ENCODE results near the gene PTRHD1. TPM values are rescaled to one million over a fixed set of nuclear protein-coding genes. Genes with fewer than 3 reads are reported as not detected.

The PTRHD1 gene
- total and polyA plus RNA-seq, 2 donors (not counting 1 experiment from before 2014, with no cell fraction given), result 26.3 to 29.9 TPM

- Histone ChIP-seq H3K4me2 (ENCODE audit: extremely low read depth, insufficient read depth, low read length) (no peak overlapping the region), H4K20me1 (ENCODE audit: control insufficient read depth, extremely low read depth, insufficient read depth, low read length) (no peaks in the 10 kb centered on the region), H3K4me1 (ENCODE audit: control insufficient read depth, extremely low read depth, insufficient read depth, low read length) (no peaks in the 10 kb centered on the region), H3K9ac (ENCODE audit: insufficient read depth, low read length) (no peak overlapping the region), H3K36me3 (ENCODE audit: control insufficient read depth, insufficient read depth, low read length) (no peaks in the 10 kb centered on the region), H3K9me3 (ENCODE audit: control insufficient read depth, insufficient read depth, low read depth, low read length) (no peaks in the 10 kb centered on the region), H3K27ac (ENCODE audit: insufficient read depth, low read length) (no peak overlapping the region), H3K27me3 (ENCODE audit: control insufficient read depth, insufficient read depth, low read length) (no peaks in the 10 kb centered on the region), H3K79me2 (ENCODE audit: control insufficient read depth, insufficient read depth, low read length) (no peaks in the 10 kb centered on the region), H3K4me3 (replicated peaks in 1 of 4; ENCODE audit: control extremely low read depth in 1 of 4, insufficient read depth in 1 of 4, low read depth in 3 of 4, low read length in 4 of 4) (no peak overlapping the region), H2AFZ (ENCODE audit: low read length) (no peak overlapping the region)
- TF ChIP-seq, protein P1, sequence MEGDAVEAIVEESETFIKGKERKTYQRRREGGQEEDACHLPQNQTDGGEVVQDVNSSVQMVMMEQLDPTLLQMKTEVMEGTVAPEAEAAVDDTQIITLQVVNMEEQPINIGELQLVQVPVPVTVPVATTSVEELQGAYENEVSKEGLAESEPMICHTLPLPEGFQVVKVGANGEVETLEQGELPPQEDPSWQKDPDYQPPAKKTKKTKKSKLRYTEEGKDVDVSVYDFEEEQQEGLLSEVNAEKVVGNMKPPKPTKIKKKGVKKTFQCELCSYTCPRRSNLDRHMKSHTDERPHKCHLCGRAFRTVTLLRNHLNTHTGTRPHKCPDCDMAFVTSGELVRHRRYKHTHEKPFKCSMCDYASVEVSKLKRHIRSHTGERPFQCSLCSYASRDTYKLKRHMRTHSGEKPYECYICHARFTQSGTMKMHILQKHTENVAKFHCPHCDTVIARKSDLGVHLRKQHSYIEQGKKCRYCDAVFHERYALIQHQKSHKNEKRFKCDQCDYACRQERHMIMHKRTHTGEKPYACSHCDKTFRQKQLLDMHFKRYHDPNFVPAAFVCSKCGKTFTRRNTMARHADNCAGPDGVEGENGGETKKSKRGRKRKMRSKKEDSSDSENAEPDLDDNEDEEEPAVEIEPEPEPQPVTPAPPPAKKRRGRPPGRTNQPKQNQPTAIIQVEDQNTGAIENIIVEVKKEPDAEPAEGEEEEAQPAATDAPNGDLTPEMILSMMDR (conservative IDR thresholded peaks at IDR 0.05 in 1 of 2, IDR thresholded peaks at IDR 0.05 in 1 of 2; ENCODE audit: low read depth in 1 of 2, low read length in 2 of 2), result no peak
- TF ChIP-seq EZH2 (IDR thresholded peaks at IDR 0.05; ENCODE audit: low read length, missing control alignments), result no peak
- no peak for DNase-seq (ENCODE audit: low read depth in 2 of 2)
Observed at GRCh38 chr2:24766609-24767008, 26.6 kb downstream of the PTRHD1 start.

DNA sequence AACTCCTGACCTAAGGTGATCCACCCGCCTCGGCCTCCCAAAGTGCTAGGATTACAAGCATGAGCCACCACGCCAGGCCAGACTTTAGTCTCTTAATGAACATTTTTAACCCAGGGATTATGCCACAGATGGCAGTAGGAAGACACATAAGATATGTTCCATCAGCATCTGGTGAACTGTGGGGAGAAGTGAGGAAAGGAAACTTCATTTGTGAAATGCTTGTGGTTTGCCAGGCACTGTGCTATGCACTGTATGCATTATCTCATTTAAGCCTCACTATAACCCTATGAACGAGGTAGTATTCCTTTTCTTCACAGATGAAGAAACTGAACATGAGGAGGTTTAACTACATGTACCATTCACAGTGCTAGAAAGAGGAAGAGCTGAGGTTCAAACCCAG, 29.3 kb downstream of the PTRHD1 start:
- no peaks in the 10 kb centered on the region for H3K4me1 ChIP-seq (ENCODE audit: control insufficient read depth, extremely low read depth, insufficient read depth, low read length)
- no peak overlapping the region for H3K9ac ChIP-seq (ENCODE audit: insufficient read depth, low read length)
- no peak overlapping the region for H3K4me3 ChIP-seq (replicated peaks in 1 of 4; ENCODE audit: control extremely low read depth in 1 of 4, insufficient read depth in 1 of 4, low read depth in 3 of 4, low read length in 4 of 4)
- H3K27ac ChIP-seq (ENCODE audit: insufficient read depth, low read length), result no peak overlapping the region
- H4K20me1 ChIP-seq (ENCODE audit: control insufficient read depth, extremely low read depth, insufficient read depth, low read length), result no peaks in the 10 kb centered on the region
- no peak for DNase-seq (ENCODE audit: low read depth in 2 of 2)
- H3K27me3 ChIP-seq (ENCODE audit: control insufficient read depth, insufficient read depth, low read length), result no peaks in the 10 kb centered on the region
- H3K79me2 ChIP-seq (ENCODE audit: control insufficient read depth, insufficient read depth, low read length), result no peaks in the 10 kb centered on the region
- TF ChIP-seq, protein P1 (conservative IDR thresholded peaks at IDR 0.05 in 1 of 2, IDR thresholded peaks at IDR 0.05 in 1 of 2; ENCODE audit: low read depth in 1 of 2, low read length in 2 of 2), result no peak
- no peak for TF ChIP-seq EZH2 (IDR thresholded peaks at IDR 0.05; ENCODE audit: low read length, missing control alignments)
- H3K9me3 ChIP-seq (ENCODE audit: control insufficient read depth, insufficient read depth, low read depth, low read length), result no peaks in the 10 kb centered on the region
- no peaks in the 10 kb centered on the region for H3K36me3 ChIP-seq (ENCODE audit: control insufficient read depth, insufficient read depth, low read length)
- no peak overlapping the region for H3K4me2 ChIP-seq (ENCODE audit: extremely low read depth, insufficient read depth, low read length)
- H2AFZ ChIP-seq (ENCODE audit: low read length), result no peak overlapping the region

DNA sequence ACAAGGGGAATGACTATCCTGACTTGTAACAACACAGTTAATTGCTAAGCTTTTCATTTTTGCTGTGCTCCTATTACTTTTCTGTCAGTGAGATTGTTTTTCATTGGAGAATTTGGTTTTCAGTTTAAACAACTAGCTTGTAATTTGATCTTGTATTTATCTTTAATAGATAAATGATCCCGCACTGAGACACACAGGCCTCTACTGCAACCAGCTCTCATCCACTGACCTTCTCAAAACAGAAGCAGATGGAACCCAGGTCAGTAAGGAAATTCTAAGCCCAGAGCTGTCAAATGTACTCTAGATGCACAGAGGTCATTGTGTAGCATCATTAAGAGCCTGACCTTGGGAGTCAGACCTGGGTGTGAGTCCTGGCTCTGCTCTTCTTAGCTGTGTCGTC, 30.7 kb downstream of the PTRHD1 start:
- peak in 1 of 2 donors; percentile 31 for DNase-seq (ENCODE audit: low read depth in 2 of 2)

More for the DNA sequence above, 30.7 kb downstream of the PTRHD1 start:
- Histone ChIP-seq H3K9me3 (ENCODE audit: control insufficient read depth, insufficient read depth, low read depth, low read length) (no peaks in the 10 kb centered on the region), H3K36me3 (ENCODE audit: control insufficient read depth, insufficient read depth, low read length) (no peaks in the 10 kb centered on the region), H3K79me2 (ENCODE audit: control insufficient read depth, insufficient read depth, low read length) (no peaks in the 10 kb centered on the region), H3K4me1 (ENCODE audit: control insufficient read depth, extremely low read depth, insufficient read depth, low read length) (no peaks in the 10 kb centered on the region), H2AFZ (ENCODE audit: low read length) (no peak overlapping the region), H3K27ac (ENCODE audit: insufficient read depth, low read length) (no peak overlapping the region), H3K27me3 (ENCODE audit: control insufficient read depth, insufficient read depth, low read length) (no peaks in the 10 kb centered on the region), H4K20me1 (ENCODE audit: control insufficient read depth, extremely low read depth, insufficient read depth, low read length) (no peaks in the 10 kb centered on the region), H3K9ac (ENCODE audit: insufficient read depth, low read length) (no peak overlapping the region), H3K4me3 (replicated peaks in 1 of 4; ENCODE audit: control extremely low read depth in 1 of 4, insufficient read depth in 1 of 4, low read depth in 3 of 4, low read length in 4 of 4) (no peak overlapping the region), H3K4me2 (ENCODE audit: extremely low read depth, insufficient read depth, low read length) (no peak overlapping the region)
- TF ChIP-seq, protein P1 (conservative IDR thresholded peaks at IDR 0.05 in 1 of 2, IDR thresholded peaks at IDR 0.05 in 1 of 2; ENCODE audit: low read depth in 1 of 2, low read length in 2 of 2), result no peak
- TF ChIP-seq EZH2 (IDR thresholded peaks at IDR 0.05; ENCODE audit: low read length, missing control alignments), result no peak
